Liver (tissue), 9 donors: ENCODE results near the gene SOCS4. TPM values are rescaled to one million over a fixed set of nuclear protein-coding genes. Genes with fewer than 3 reads are reported as not detected.
"Not testable (repeated sequence)": the region's sequence is repeated elsewhere in the genome, so short reads cannot be mapped to it uniquely, and the experiment has no call there.

Source experiments
- DNase-seq: peaks from one replicate; pipeline ENCODE4 v3.0.0-alpha.2; 2017; ENCODE audit warnings: low spot score
- H3K27ac ChIP-seq, 2 donors: one replicate each; pipeline ENCODE4 v1.7.0; 2013; ENCODE audit warnings: inconsistent platforms in 2 of 2, low read length in 2 of 2, control low read depth in 1 of 2, low read depth in 1 of 2, mild to moderate bottlenecking in 1 of 2
- H3K27me3 ChIP-seq, 4 donors: one replicate each; pipeline versions ENCODE4 v1.6.1 to v1.7.0; 2013; ENCODE audit warnings: low read length in 3 of 4, inconsistent platforms in 1 of 4, mild to moderate bottlenecking in 1 of 4, moderate library complexity in 1 of 4; ENCODE audit not compliant: control insufficient read depth in 4 of 4, insufficient read depth in 4 of 4
- H3K36me3 ChIP-seq, 4 donors: one replicate each; pipeline versions ENCODE4 v1.6.1 to v1.7.0; 2013; ENCODE audit warnings: low read length in 3 of 4, mild to moderate bottlenecking in 3 of 4, low read depth in 1 of 4, moderate library complexity in 1 of 4; ENCODE audit not compliant: control insufficient read depth in 4 of 4, insufficient read depth in 3 of 4
- H3K4me1 ChIP-seq, 4 donors: one replicate each; pipeline versions ENCODE4 v1.6.1 to v1.7.0; 2013; ENCODE audit warnings: low read length in 3 of 4, mild to moderate bottlenecking in 3 of 4, moderate library complexity in 1 of 4; ENCODE audit not compliant: control insufficient read depth in 4 of 4, insufficient read depth in 4 of 4
- H3K4me3 ChIP-seq, 3 donors: one replicate each; pipeline versions ENCODE4 v1.6.1 to v1.7.0; 2013; ENCODE audit warnings: low read length in 3 of 3, control low read depth in 1 of 3, low read depth in 1 of 3, mild to moderate bottlenecking in 1 of 3
- H3K9ac ChIP-seq, 2 donors: one replicate each; pipeline ENCODE4 v1.7.0; 2013; ENCODE audit warnings: low read length in 2 of 2, mild to moderate bottlenecking in 2 of 2, moderate library complexity in 2 of 2, control low read depth in 1 of 2, low read depth in 1 of 2
- H3K9me3 ChIP-seq, 4 donors: one replicate each; pipeline versions ENCODE4 v1.6.1 to v1.7.0; 2013; ENCODE audit warnings: low read length in 3 of 4; ENCODE audit not compliant: control insufficient read depth in 4 of 4
- EGR1 ChIP-seq, 2 donors: IDR thresholded peaks; 2 replicates each; pipeline ENCODE4 v1.6.1; 2016 to 2018; ENCODE audit warnings: antibody characterized with exemption in 2 of 2, low read depth in 2 of 2
- FOXA1 ChIP-seq: IDR thresholded peaks from 2 replicates; pipeline ENCODE4 v1.6.1; 2016; ENCODE audit warnings: antibody characterized with exemption
- GABPA ChIP-seq, 2 donors: IDR thresholded peaks in 1 of 2; conservative IDR thresholded peaks in 1 of 2; 2 replicates each; pipeline ENCODE4 v1.6.1; 2016; ENCODE audit warnings: antibody characterized with exemption in 2 of 2, mild to moderate bottlenecking in 1 of 2, moderate library complexity in 1 of 2
- HNF4A ChIP-seq, 2 donors: conservative IDR thresholded peaks; 2 replicates each; pipeline ENCODE4 v1.6.1; 2016; ENCODE audit warnings: antibody characterized with exemption in 2 of 2, mild to moderate bottlenecking in 2 of 2
- HNF4G ChIP-seq: IDR thresholded peaks from 2 replicates; pipeline ENCODE4 v1.6.1; 2016; ENCODE audit warnings: antibody characterized with exemption
- JUND ChIP-seq, 2 donors: IDR thresholded peaks; 2 replicates each; pipeline ENCODE4 v1.6.1; 2016; ENCODE audit warnings: antibody characterized with exemption in 2 of 2
- RAD21 ChIP-seq, 2 donors: IDR thresholded peaks; 2 replicates each; pipeline ENCODE4 v1.6.1; 2016; ENCODE audit warnings: antibody characterized with exemption in 2 of 2, mild to moderate bottlenecking in 2 of 2
- SP1 ChIP-seq: IDR thresholded peaks from 2 replicates; pipeline ENCODE4 v1.6.1; 2018; ENCODE audit warnings: antibody characterized with exemption, mild to moderate bottlenecking
- TAF1 ChIP-seq: conservative IDR thresholded peaks from 2 replicates; pipeline ENCODE4 v1.6.1; 2016; ENCODE audit warnings: antibody characterized with exemption, mild to moderate bottlenecking
- YY1 ChIP-seq: IDR thresholded peaks from 2 replicates; pipeline ENCODE4 v1.6.1; 2016; ENCODE audit warnings: antibody characterized with exemption, mild to moderate bottlenecking
- WGBS: extraction: QIAGEN DNeasy Blood & Tissue Kit; methylation state at CpG from one replicate; pipeline ENCODE4 v1.1.7; 2013; 5-methylcytosine and 5-hydroxymethylcytosine counted together
- polyA plus RNA-seq, 2 donors: library from polyadenylated mRNA; stranded (reverse) in 1 of 2; unstranded in 1 of 2; fragments of 200-250 nt in 1 of 2; fragments of >200 nt in 1 of 2; fragmentation: Nextera tagmentation in 1 of 2; extraction: Ambion mirVana in 1 of 2; gene quantifications; one replicate each; pipeline versions ENCODE4 v1.2.1 to v1.2.3, GENCODE V29; 2013 to 2015
- total RNA-seq, 2 donors: library from RNA; depleted of rRNA; stranded (reverse); fragments of >200 nt; gene quantifications; one replicate each; pipeline ENCODE4 v1.2.3, GENCODE V29; 2014
- TF ChIP-seq, protein P1 (sequence below): fragments of 150-350 bp; IDR thresholded peaks from 2 replicates; pipeline ENCODE4 v1.5.1; 2017; ENCODE audit warnings: improper control_type of control experiment, low read depth, low read length; ENCODE audit not compliant: missing input control
- TF ChIP-seq, protein P2 (sequence below): IDR thresholded peaks from 2 replicates; pipeline ENCODE4 v1.6.1; 2016; ENCODE audit warnings: antibody characterized with exemption
- TF ChIP-seq, protein P3 (sequence below): IDR thresholded peaks from 2 replicates; pipeline ENCODE4 v1.6.1; 2016; ENCODE audit warnings: antibody characterized with exemption, mild to moderate bottlenecking
- TF ChIP-seq, protein P4 (sequence below): IDR thresholded peaks from 2 replicates; pipeline ENCODE4 v1.6.1; 2016; ENCODE audit warnings: antibody characterized with exemption
- TF ChIP-seq, protein P5 (sequence below): IDR thresholded peaks from 2 replicates; pipeline ENCODE4 v1.6.1; 2016; ENCODE audit warnings: antibody characterized with exemption
- donor health status: healthy.
- donor health status: healthy.
- donor health status: healthy.
- donor health status: healthy.
- donor health status: healthy.

The SOCS4 gene
- total and polyA plus RNA-seq, 4 donors = 2.2 to 7.4 (median 6.0) TPM

DNA sequence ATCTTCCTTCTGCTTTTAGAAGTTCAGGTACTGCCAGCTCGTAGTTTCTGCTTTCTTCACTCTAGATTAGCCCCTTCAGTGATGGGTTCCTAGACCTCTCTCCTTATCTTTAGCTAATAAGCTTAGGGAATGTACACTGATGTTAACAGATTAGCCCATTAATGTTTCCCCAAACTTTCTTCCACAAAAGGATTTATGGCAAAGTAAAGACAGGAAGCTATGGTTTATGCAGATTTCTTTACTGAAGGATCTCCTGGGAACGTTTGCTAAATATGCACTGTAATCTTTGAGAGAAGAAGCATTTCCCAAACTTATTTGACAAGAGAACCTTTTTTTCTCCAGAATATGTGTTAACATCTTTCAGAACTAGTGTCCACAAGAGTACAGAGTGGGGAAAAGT lies 4.2 kb downstream of the SOCS4 start:
- Histone ChIP-seq H3K9me3 (no peaks in the 10 kb centered on the region), H3K27me3 (no peaks in the 10 kb centered on the region), H3K4me3 (no peak overlapping the region), H3K36me3 (peaks cover 0 to 2% (median under 1%) of the 10 kb centered on the region in 4 donors), H3K27ac (no peak overlapping the region), H3K4me1 (peaks cover 0 to 17% (median 14%) of the 10 kb centered on the region in 4 donors), H3K9ac (no peak overlapping the region)
- 65% methylated on average over 2 of the region's 2 CpGs for WGBS
- TF ChIP-seq JUND (IDR thresholded peaks at IDR 0.05) = no peak
- TF ChIP-seq, protein P1, sequence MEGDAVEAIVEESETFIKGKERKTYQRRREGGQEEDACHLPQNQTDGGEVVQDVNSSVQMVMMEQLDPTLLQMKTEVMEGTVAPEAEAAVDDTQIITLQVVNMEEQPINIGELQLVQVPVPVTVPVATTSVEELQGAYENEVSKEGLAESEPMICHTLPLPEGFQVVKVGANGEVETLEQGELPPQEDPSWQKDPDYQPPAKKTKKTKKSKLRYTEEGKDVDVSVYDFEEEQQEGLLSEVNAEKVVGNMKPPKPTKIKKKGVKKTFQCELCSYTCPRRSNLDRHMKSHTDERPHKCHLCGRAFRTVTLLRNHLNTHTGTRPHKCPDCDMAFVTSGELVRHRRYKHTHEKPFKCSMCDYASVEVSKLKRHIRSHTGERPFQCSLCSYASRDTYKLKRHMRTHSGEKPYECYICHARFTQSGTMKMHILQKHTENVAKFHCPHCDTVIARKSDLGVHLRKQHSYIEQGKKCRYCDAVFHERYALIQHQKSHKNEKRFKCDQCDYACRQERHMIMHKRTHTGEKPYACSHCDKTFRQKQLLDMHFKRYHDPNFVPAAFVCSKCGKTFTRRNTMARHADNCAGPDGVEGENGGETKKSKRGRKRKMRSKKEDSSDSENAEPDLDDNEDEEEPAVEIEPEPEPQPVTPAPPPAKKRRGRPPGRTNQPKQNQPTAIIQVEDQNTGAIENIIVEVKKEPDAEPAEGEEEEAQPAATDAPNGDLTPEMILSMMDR = no peak
- TF ChIP-seq YY1 = no peak
- TF ChIP-seq, protein P2, sequence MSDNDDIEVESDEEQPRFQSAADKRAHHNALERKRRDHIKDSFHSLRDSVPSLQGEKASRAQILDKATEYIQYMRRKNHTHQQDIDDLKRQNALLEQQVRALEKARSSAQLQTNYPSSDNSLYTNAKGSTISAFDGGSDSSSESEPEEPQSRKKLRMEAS = no peak
- TF ChIP-seq RAD21 (IDR thresholded peaks at IDR 0.05) = no peak
- no peak for TF ChIP-seq HNF4A (conservative IDR thresholded peaks at IDR 0.05)
- TF ChIP-seq FOXA1 = no peak
- no peak for TF ChIP-seq HNF4G
- TF ChIP-seq, protein P3, sequence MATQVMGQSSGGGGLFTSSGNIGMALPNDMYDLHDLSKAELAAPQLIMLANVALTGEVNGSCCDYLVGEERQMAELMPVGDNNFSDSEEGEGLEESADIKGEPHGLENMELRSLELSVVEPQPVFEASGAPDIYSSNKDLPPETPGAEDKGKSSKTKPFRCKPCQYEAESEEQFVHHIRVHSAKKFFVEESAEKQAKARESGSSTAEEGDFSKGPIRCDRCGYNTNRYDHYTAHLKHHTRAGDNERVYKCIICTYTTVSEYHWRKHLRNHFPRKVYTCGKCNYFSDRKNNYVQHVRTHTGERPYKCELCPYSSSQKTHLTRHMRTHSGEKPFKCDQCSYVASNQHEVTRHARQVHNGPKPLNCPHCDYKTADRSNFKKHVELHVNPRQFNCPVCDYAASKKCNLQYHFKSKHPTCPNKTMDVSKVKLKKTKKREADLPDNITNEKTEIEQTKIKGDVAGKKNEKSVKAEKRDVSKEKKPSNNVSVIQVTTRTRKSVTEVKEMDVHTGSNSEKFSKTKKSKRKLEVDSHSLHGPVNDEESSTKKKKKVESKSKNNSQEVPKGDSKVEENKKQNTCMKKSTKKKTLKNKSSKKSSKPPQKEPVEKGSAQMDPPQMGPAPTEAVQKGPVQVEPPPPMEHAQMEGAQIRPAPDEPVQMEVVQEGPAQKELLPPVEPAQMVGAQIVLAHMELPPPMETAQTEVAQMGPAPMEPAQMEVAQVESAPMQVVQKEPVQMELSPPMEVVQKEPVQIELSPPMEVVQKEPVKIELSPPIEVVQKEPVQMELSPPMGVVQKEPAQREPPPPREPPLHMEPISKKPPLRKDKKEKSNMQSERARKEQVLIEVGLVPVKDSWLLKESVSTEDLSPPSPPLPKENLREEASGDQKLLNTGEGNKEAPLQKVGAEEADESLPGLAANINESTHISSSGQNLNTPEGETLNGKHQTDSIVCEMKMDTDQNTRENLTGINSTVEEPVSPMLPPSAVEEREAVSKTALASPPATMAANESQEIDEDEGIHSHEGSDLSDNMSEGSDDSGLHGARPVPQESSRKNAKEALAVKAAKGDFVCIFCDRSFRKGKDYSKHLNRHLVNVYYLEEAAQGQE = no peak
- no peak for TF ChIP-seq TAF1
- TF ChIP-seq, protein P4, sequence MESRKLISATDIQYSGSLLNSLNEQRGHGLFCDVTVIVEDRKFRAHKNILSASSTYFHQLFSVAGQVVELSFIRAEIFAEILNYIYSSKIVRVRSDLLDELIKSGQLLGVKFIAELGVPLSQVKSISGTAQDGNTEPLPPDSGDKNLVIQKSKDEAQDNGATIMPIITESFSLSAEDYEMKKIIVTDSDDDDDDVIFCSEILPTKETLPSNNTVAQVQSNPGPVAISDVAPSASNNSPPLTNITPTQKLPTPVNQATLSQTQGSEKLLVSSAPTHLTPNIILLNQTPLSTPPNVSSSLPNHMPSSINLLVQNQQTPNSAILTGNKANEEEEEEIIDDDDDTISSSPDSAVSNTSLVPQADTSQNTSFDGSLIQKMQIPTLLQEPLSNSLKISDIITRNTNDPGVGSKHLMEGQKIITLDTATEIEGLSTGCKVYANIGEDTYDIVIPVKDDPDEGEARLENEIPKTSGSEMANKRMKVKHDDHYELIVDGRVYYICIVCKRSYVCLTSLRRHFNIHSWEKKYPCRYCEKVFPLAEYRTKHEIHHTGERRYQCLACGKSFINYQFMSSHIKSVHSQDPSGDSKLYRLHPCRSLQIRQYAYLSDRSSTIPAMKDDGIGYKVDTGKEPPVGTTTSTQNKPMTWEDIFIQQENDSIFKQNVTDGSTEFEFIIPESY = no peak
- TF ChIP-seq, protein P5, sequence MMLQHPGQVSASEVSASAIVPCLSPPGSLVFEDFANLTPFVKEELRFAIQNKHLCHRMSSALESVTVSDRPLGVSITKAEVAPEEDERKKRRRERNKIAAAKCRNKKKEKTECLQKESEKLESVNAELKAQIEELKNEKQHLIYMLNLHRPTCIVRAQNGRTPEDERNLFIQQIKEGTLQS = no peak
- no peak for TF ChIP-seq SP1
- TF ChIP-seq EGR1 (IDR thresholded peaks at IDR 0.05; ENCODE audit: low read depth in 2 of 2) = no peak
- TF ChIP-seq GABPA (IDR thresholded peaks at IDR 0.05 in 1 of 2, conservative IDR thresholded peaks at IDR 0.05 in 1 of 2) = no peak
- DNase-seq = no peak

DNA sequence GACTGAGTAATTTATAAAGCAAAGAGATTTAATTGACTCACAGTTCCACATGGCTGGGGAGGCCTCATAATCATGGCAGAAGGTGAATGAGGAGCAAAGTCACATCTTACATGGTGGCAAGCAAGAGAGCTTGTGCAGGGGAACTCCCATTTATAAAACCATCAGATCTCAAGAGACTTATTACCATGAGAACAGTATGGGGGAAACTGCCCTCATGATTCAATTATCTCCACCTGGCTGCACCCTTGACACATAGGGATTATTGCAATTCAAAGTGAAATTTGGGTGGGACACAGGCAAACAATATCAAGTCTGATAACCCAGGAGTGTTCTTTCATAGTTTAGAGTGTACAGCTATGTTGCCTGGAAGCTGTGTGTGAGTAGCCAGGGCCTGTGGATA lies 11.0 kb downstream of the SOCS4 start:
- H3K27ac ChIP-seq, H3K4me3 ChIP-seq, H3K9ac ChIP-seq, H3K27me3 ChIP-seq, DNase-seq, H3K36me3 ChIP-seq, H3K9me3 ChIP-seq, H3K4me1 ChIP-seq: not testable (repeated sequence)
